Right forelimb (tissue), 1 donor: Measurements from ENCODE around the gene PLPP1.
"Not testable (repeated sequence)": the region's sequence is repeated elsewhere in the genome, so short reads cannot be mapped to it uniquely, and the experiment has no call there.

ENCODE experiments used
- DNase-seq: peaks from one replicate; pipeline ENCODE4 v3.0.0-alpha.2; 2018

PLPP1 gene

GRCh38 chr5:55544341-55544740 is 9.6 kb upstream of the PLPP1 start:
- no peak for DNase-seq

- DNase-seq: no peak
Observed at GRCh38 chr5:55541056-55541635, 6.4 kb upstream of the PLPP1 start.

- DNase-seq: no peak
Observed at GRCh38 chr5:55540525-55540924, 5.8 kb upstream of the PLPP1 start.

- DNase-seq: no peak
Observed at GRCh38 chr5:55540024-55540423, 5.3 kb upstream of the PLPP1 start.

- no peak for DNase-seq
Observed at GRCh38 chr5:55538661-55539060, 3.9 kb upstream of the PLPP1 start.

- DNase-seq: not testable (repeated sequence)
Observed at GRCh38 chr5:55537315-55537714, 2.6 kb upstream of the PLPP1 start.

- no peak for DNase-seq
Observed at GRCh38 chr5:55535199-55535905, 588 bp upstream of the PLPP1 start.

- DNase-seq: no peak
Observed at GRCh38 chr5:55533521-55534435, 986 bp downstream of the PLPP1 start.

GRCh38 chr5:55530669-55531068 is 4.1 kb downstream of the PLPP1 start:
- DNase-seq: no peak

- no peak for DNase-seq
Observed at GRCh38 chr5:55524816-55525215, 9.9 kb downstream of the PLPP1 start.

- DNase-seq: no peak
Observed at GRCh38 chr5:55523293-55523692, 11.5 kb downstream of the PLPP1 start.

- DNase-seq: no peak
Observed at GRCh38 chr5:55521881-55522280, 12.9 kb downstream of the PLPP1 start.

- DNase-seq: no peak
Observed at GRCh38 chr5:55520117-55520839, 14.5 kb downstream of the PLPP1 start.

- DNase-seq: no peak
Observed at GRCh38 chr5:55518831-55519390, 15.9 kb downstream of the PLPP1 start.

GRCh38 chr5:55517804-55518203 is 17.0 kb downstream of the PLPP1 start:
- no peak for DNase-seq

- DNase-seq: no peak
Observed at GRCh38 chr5:55511010-55511409, 23.8 kb downstream of the PLPP1 start.

- DNase-seq: no peak
Observed at GRCh38 chr5:55510523-55510880, 24.3 kb downstream of the PLPP1 start.

- no peak for DNase-seq
Observed at GRCh38 chr5:55509796-55510522, 24.8 kb downstream of the PLPP1 start.

GRCh38 chr5:55509097-55509496 is 25.7 kb downstream of the PLPP1 start:
- DNase-seq: no peak

- no peak for DNase-seq
Observed at GRCh38 chr5:55507574-55507973, 27.2 kb downstream of the PLPP1 start.

- not testable (repeated sequence) for DNase-seq
Observed at GRCh38 chr5:55505711-55506110, 29.1 kb downstream of the PLPP1 start.

GRCh38 chr5:55503917-55504316 is 30.8 kb downstream of the PLPP1 start:
- DNase-seq: not testable (repeated sequence)
